SH-SY5Y (cell line): ENCODE measurements around the gene ARID4B.

ENCODE experiments used
- GATA2 ChIP-seq: IDR thresholded peaks from 2 replicates; pipeline ENCODE4 v1.6.1; 2011; ENCODE audit warnings: mild to moderate bottlenecking, low read depth, low read length
- GATA3 ChIP-seq: IDR thresholded peaks from 2 replicates; pipeline ENCODE4 v1.6.1; 2011; ENCODE audit warnings: low read depth, mild to moderate bottlenecking, low read length, moderate library complexity

DNA sequence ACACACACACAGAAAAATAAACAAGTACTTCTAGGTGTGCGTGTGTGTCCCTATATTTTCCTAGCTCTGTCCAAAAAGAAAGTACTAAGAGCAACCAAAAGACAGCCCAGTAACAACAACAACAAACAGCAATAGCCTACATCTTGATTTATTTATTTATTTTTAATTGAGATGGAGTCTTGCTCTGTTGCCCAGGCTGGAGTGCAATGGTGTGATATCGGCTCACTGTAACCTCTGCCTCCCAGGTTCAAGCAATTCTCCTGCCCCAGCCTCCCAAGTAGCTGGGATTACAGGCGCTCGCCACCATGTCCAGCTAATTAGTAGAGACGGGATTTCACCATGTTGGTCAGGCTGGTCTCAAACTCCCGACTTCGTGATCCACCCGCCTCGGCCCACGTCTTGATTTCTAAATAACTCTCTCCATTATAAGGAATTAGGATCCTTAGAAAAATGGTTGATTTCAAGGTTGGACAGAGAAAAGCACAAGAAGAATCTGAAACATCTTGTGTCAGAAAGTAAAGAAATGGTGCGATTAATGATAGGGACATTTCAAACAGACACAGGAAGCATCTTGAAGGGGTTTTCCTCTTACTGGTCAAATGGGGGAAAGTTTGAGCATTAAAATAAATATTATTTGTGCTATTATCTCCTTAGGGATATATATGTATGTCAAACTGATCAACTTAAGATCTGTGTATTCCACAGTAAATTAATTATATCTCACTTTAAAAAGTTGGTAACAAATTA is 59.4 kb downstream of the ARID4B start:
- TF ChIP-seq GATA2: no peak
- TF ChIP-seq GATA3: no peak
